SK-N-SH treated with all-trans-retinoic acid at 6 μM for 48 hours (cell line): ENCODE results near the gene UBE2D4.

Source experiments
- ARNTL ChIP-seq: fragments of 450-650 bp; formaldehyde crosslinking; IDR thresholded peaks from 2 replicates; pipeline ENCODE4 v1.5.0; 2020; ENCODE audit warnings: low read depth, mild to moderate bottlenecking, moderate library complexity, borderline replicate concordance
- ISL1 ChIP-seq: fragments of 250-450 bp; sonication (Bioruptor Pico); IDR thresholded peaks from 2 replicates; pipeline ENCODE4 v2.1.2; 2022; ENCODE audit warnings: mild to moderate bottlenecking, moderate library complexity
- ZNF565 ChIP-seq: fragments of 450-650 bp; formaldehyde crosslinking; conservative IDR thresholded peaks from 2 replicates; pipeline ENCODE4 v1.5.0; 2020; ENCODE audit warnings: low read depth, mild to moderate bottlenecking, moderate library complexity
- TF ChIP-seq, protein P1 (sequence below): fragments of 250-450 bp; sonication (Bioruptor Pico); IDR thresholded peaks from 2 replicates; pipeline ENCODE4 v1.5.0; 2020; ENCODE audit warnings: mild to moderate bottlenecking, moderate library complexity
- TF ChIP-seq, protein P2 (sequence below): fragments of 250-450 bp; sonication (Bioruptor Pico); IDR thresholded peaks from 2 replicates; pipeline ENCODE4 v1.8.0; 2020; ENCODE audit warnings: mild to moderate bottlenecking, moderate library complexity, borderline replicate concordance
- TF ChIP-seq, protein P3 (sequence below): fragments of 250-450 bp; sonication (Bioruptor Pico); IDR thresholded peaks from 2 replicates; pipeline ENCODE4 v1.5.1; 2021; ENCODE audit warnings: mild to moderate bottlenecking, moderate library complexity
- TF ChIP-seq, protein P4 (sequence below): fragments of 250-450 bp; sonication (Bioruptor Pico); IDR thresholded peaks from 2 replicates; pipeline ENCODE4 v1.8.0; 2021; ENCODE audit warnings: low read depth, mild to moderate bottlenecking, moderate library complexity, borderline replicate concordance

DNA sequence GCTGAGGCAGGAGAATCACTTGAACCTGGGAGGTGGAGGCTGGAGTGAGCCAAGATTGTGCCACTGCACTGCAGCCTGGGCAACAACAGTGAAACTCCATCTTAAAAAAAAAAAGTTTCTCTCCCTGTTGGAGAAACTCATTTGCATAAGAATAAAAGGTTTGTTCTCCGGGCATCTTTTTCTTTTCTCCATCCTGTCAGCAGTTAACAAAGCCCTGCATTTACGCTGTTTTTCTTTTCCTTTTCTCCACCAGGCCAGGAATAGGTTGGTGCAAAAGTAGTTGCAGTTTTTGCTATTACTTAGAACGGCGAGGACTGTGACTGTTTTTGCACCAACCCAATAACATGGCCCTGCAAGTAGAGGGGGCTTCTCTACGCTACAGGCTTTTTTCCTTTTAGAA is 10.3 kb upstream of the UBE2D4 start:
- TF ChIP-seq, protein P1, sequence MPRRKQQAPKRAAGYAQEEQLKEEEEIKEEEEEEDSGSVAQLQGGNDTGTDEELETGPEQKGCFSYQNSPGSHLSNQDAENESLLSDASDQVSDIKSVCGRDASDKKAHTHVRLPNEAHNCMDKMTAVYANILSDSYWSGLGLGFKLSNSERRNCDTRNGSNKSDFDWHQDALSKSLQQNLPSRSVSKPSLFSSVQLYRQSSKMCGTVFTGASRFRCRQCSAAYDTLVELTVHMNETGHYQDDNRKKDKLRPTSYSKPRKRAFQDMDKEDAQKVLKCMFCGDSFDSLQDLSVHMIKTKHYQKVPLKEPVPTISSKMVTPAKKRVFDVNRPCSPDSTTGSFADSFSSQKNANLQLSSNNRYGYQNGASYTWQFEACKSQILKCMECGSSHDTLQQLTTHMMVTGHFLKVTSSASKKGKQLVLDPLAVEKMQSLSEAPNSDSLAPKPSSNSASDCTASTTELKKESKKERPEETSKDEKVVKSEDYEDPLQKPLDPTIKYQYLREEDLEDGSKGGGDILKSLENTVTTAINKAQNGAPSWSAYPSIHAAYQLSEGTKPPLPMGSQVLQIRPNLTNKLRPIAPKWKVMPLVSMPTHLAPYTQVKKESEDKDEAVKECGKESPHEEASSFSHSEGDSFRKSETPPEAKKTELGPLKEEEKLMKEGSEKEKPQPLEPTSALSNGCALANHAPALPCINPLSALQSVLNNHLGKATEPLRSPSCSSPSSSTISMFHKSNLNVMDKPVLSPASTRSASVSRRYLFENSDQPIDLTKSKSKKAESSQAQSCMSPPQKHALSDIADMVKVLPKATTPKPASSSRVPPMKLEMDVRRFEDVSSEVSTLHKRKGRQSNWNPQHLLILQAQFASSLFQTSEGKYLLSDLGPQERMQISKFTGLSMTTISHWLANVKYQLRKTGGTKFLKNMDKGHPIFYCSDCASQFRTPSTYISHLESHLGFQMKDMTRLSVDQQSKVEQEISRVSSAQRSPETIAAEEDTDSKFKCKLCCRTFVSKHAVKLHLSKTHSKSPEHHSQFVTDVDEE (CRISPR knock-in tag): no peak
- TF ChIP-seq ZNF565 (CRISPR knock-in tag) (no peak), ARNTL (CRISPR knock-in tag) (no peak), ISL1 (CRISPR knock-in tag) (no peak)
- TF ChIP-seq, protein P2, sequence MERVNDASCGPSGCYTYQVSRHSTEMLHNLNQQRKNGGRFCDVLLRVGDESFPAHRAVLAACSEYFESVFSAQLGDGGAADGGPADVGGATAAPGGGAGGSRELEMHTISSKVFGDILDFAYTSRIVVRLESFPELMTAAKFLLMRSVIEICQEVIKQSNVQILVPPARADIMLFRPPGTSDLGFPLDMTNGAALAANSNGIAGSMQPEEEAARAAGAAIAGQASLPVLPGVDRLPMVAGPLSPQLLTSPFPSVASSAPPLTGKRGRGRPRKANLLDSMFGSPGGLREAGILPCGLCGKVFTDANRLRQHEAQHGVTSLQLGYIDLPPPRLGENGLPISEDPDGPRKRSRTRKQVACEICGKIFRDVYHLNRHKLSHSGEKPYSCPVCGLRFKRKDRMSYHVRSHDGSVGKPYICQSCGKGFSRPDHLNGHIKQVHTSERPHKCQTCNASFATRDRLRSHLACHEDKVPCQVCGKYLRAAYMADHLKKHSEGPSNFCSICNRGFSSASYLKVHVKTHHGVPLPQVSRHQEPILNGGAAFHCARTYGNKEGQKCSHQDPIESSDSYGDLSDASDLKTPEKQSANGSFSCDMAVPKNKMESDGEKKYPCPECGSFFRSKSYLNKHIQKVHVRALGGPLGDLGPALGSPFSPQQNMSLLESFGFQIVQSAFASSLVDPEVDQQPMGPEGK: no peak
- TF ChIP-seq, protein P3, sequence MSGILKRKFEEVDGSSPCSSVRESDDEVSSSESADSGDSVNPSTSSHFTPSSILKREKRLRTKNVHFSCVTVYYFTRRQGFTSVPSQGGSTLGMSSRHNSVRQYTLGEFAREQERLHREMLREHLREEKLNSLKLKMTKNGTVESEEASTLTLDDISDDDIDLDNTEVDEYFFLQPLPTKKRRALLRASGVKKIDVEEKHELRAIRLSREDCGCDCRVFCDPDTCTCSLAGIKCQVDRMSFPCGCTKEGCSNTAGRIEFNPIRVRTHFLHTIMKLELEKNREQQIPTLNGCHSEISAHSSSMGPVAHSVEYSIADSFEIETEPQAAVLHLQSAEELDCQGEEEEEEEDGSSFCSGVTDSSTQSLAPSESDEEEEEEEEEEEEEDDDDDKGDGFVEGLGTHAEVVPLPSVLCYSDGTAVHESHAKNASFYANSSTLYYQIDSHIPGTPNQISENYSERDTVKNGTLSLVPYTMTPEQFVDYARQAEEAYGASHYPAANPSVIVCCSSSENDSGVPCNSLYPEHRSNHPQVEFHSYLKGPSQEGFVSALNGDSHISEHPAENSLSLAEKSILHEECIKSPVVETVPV: no peak
- TF ChIP-seq, protein P4, sequence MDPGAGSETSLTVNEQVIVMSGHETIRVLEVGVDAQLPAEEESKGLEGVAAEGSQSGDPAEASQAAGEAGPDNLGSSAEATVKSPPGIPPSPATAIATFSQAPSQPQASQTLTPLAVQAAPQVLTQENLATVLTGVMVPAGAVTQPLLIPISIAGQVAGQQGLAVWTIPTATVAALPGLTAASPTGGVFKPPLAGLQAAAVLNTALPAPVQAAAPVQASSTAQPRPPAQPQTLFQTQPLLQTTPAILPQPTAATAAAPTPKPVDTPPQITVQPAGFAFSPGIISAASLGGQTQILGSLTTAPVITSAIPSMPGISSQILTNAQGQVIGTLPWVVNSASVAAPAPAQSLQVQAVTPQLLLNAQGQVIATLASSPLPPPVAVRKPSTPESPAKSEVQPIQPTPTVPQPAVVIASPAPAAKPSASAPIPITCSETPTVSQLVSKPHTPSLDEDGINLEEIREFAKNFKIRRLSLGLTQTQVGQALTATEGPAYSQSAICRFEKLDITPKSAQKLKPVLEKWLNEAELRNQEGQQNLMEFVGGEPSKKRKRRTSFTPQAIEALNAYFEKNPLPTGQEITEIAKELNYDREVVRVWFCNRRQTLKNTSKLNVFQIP (CRISPR knock-in tag): no peak
